AG04450 (cell line): ENCODE data around the gene PIGP. TPM values are rescaled to one million over a fixed set of nuclear protein-coding genes. Genes with fewer than 3 reads are reported as not detected.
"Not testable (repeated sequence)": the region's sequence is repeated elsewhere in the genome, so short reads cannot be mapped to it uniquely, and the experiment has no call there.

Source experiments
- CTCF ChIA-PET: fragments of 300-600, 350-600 bp; formaldehyde crosslinking; extraction: SDS; loops from one replicate; lab custom pipeline; 2022; ENCODE audit warnings: antibody characterized with exemption, inconsistent platforms; lab: Charles Lee
- POLR2A ChIA-PET: fragments of 350-600 bp; formaldehyde crosslinking; extraction: SDS; loops from one replicate; lab custom pipeline; 2021; ENCODE audit warnings: antibody characterized with exemption, inconsistent platforms; lab: Yijun Ruan, JAX
- DNase-seq: peaks from one replicate; pipeline ENCODE4 v3.0.0-alpha.2; 2011; ENCODE audit warnings: low read depth, low spot score
- H3K27ac ChIP-seq: one replicate; pipeline ENCODE4 v1.5.1; 2012; ENCODE audit warnings: low read depth, low read length, control low read depth
- H3K27me3 ChIP-seq: one replicate; pipeline ENCODE4 v1.6.0; 2012; ENCODE audit warnings: low read length; ENCODE audit not compliant: control insufficient read depth, insufficient read depth
- H3K4me3 ChIP-seq: 2 replicates; pipeline ENCODE4 v1.5.1; 2011; ENCODE audit warnings: mild to moderate bottlenecking, low read depth, low read length, control low read depth
- H3K9me3 ChIP-seq: 2 replicates; pipeline ENCODE4 v1.5.1; 2012; ENCODE audit warnings: low read length; ENCODE audit not compliant: control insufficient read depth, insufficient read depth
- polyA plus RNA-seq: library from polyadenylated mRNA; depleted of rRNA; stranded (reverse); fragments of >200 nt; gene quantifications from 2 replicates; pipeline ENCODE4 v1.2.3, GENCODE V29; 2011
- TF ChIP-seq, protein P1 (sequence below): IDR thresholded peaks from 2 replicates; pipeline ENCODE4 v1.5.1; 2011; ENCODE audit warnings: low read depth, low read length, control low read depth, inconsistent platforms

PIGP gene
- polyA plus RNA-seq, 1 experiment, result 29.8 TPM

DNA sequence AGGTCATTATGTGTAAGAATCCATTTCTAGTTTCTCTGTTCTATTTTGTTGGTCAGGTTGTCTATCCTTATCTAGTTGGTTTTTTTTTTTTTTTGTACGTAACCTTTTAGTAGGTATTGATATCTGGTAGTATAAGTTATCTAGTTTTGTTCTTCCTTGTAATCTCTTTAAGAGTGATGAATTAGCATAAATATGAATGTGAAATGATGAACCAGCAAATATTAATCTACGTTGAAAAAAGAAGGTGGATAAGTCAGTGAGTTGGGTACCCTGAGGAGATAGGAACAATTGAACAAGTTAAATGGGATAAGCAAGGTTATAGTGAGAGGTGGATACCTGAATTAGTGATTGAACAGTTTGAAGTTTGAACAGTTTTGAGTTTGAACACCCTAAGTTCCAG is 34.1 kb upstream of the PIGP start:
- Histone ChIP-seq H3K4me3 (no peak overlapping the region), H3K27ac (no peak overlapping the region), H3K9me3 (peaks cover 7% of the 10 kb centered on the region; the same call in 1 of the 2 replicates), H3K27me3 (no peaks in the 10 kb centered on the region)
- ChIA-PET POLR2A (no interaction called here), CTCF (no interaction called here)
- no peak for DNase-seq
- TF ChIP-seq, protein P1, sequence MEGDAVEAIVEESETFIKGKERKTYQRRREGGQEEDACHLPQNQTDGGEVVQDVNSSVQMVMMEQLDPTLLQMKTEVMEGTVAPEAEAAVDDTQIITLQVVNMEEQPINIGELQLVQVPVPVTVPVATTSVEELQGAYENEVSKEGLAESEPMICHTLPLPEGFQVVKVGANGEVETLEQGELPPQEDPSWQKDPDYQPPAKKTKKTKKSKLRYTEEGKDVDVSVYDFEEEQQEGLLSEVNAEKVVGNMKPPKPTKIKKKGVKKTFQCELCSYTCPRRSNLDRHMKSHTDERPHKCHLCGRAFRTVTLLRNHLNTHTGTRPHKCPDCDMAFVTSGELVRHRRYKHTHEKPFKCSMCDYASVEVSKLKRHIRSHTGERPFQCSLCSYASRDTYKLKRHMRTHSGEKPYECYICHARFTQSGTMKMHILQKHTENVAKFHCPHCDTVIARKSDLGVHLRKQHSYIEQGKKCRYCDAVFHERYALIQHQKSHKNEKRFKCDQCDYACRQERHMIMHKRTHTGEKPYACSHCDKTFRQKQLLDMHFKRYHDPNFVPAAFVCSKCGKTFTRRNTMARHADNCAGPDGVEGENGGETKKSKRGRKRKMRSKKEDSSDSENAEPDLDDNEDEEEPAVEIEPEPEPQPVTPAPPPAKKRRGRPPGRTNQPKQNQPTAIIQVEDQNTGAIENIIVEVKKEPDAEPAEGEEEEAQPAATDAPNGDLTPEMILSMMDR, result no peak

DNA sequence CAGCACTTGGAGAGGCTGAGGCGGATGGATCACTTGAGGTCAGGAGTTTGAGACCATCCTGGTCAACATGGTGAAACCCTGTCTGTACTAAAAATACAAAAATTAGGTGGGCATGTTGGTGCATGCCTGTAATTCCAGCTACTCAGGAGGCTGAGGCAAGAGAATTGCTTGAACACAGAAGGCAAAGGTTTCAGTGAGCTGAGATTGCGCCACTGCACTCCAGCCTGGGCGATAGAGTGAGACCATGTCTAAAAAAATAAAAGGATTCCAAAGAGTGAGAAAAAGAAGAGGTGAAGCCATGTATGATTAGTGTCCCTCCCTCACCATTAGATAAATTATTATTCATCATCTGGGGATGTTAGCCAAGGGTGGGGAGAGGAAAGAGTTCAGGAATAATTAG is 29.9 kb upstream of the PIGP start:
- H3K4me3 ChIP-seq, POLR2A ChIA-PET, H3K27me3 ChIP-seq, H3K27ac ChIP-seq, DNase-seq, H3K9me3 ChIP-seq, CTCF ChIA-PET: not testable (repeated sequence)

DNA sequence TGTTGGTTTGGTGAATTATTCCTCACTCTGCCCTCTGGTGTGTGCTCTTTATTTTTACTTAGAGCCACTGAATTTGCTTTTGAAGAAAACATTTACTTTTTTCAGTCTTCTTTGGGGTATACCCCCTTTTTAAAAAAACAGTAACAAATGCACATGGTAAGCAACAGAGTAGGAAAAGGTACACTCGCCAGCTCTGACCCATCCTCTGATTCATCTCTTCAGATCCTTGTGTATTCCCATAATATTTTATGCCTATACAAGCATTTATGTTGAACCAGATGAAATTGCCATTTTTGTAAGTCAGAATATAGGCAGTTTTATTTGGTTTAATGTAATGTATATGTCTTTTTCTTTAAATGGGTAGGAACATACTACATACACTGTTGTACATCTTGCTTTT is 28.5 kb upstream of the PIGP start:
- DNase-seq, result no peak
- TF ChIP-seq, protein P1, result no peak
- Histone ChIP-seq H3K9me3 (no peaks in the 10 kb centered on the region), H3K27me3 (no peaks in the 10 kb centered on the region), H3K4me3 (no peak overlapping the region), H3K27ac (no peak overlapping the region)
- POLR2A ChIA-PET, result no interaction called here
- CTCF ChIA-PET, result interaction anchor here (0.6 kb wide), 1 partner anchor 22 kb away, joined by 5 read pairs; no protein-coding TSS in a partner anchor

DNA sequence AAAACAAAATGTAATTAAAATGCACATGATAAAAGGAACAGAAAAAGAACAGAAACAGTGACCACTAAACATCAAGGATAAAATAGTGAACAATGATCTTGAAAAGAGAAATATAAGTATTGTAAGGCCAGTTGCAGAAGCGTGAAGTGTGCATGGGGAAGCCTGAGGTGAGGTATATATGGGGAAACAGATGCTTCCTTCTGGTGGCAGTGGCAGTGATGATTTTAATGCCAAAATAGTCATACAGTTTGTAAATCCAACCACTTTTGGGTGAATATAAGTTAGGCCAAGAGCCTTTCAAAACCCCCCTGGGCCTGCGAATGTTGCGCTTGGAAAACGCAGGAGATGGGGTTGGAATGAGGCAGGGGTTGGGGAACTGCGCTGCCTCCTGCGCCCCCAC is 27.4 kb upstream of the PIGP start:
- H3K27ac ChIP-seq, result no peak overlapping the region
- CTCF ChIA-PET, result no interaction called here
- DNase-seq, result no peak
- TF ChIP-seq, protein P1, result no peak
- H3K4me3 ChIP-seq, result no peak overlapping the region
- POLR2A ChIA-PET, result no interaction called here
- H3K9me3 ChIP-seq, result no peaks in the 10 kb centered on the region
- no peaks in the 10 kb centered on the region for H3K27me3 ChIP-seq

DNA sequence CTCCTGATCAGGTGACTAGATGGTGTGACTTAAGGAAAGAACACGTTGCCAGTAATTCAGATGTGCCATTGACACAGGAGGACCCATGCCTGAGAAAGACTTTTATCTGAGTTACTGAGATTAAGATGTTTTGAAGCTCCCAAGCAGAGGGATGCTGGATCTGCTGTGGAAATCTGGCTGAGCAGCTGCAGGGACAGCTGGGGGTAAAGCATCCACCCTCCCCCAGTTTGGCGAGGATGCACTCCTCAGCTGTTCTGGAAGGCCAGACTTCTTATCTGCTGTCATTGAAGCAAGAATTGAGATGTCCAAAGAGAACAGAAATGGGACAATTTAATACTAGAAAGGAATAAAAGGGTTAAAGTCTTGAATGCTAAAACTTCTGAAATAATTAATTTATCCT is 25.9 kb upstream of the PIGP start:
- TF ChIP-seq, protein P1, result no peak
- Histone ChIP-seq H3K4me3 (no peak overlapping the region), H3K27ac (no peak overlapping the region), H3K9me3 (no peaks in the 10 kb centered on the region), H3K27me3 (no peaks in the 10 kb centered on the region)
- CTCF ChIA-PET, result no interaction called here
- POLR2A ChIA-PET, result no interaction called here
- no peak for DNase-seq

DNA sequence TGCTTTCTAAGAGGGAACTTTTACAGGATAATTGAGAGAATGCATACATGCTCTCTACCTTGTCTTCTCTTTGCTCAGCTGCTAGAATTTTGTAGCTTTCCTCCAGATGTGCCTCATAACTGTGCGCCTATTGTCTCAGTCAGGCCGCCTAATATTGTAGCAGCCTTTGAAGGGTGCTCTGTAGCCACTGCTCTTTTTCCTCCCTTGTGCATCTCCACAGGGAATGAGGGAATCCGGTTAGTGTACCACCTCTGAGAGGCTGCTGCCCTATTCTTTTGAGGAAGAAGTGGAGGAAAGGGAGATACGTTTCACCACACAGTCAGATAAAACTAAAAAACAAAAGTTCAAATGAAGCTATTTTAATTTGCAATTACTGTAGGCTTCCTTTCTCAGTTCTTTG is 22.9 kb upstream of the PIGP start:
- DNase-seq, result no peak
- no peaks in the 10 kb centered on the region for H3K27me3 ChIP-seq
- no peak overlapping the region for H3K4me3 ChIP-seq
- POLR2A ChIA-PET, result no interaction called here
- TF ChIP-seq, protein P1, result no peak
- H3K9me3 ChIP-seq, result no peaks in the 10 kb centered on the region
- CTCF ChIA-PET, result no interaction called here
- H3K27ac ChIP-seq, result no peak overlapping the region
